G401 (cell line): ENCODE measurements around the gene BMERB1. TPM values are rescaled to one million over a fixed set of nuclear protein-coding genes. Genes with fewer than 3 reads are reported as not detected.
"Not testable (repeated sequence)": the region's sequence is repeated elsewhere in the genome, so short reads cannot be mapped to it uniquely, and the experiment has no call there.

ENCODE experiments used
- DNase-seq: peaks from one replicate; pipeline ENCODE4 v3.0.0-alpha.2; 2015; ENCODE audit warnings: low spot score
- in situ Hi-C: cut with HindIII; loops from 2 replicates; pipeline ENCODE4 v1.10.0; 2016; ENCODE audit warnings: low sequenced_read_pairs, mixed read lengths
- total RNA-seq: library from RNA; depleted of rRNA; stranded (reverse); fragments of >200 nt; shearing (Covaris generic); gene quantifications from 2 replicates; pipeline ENCODE4 v1.2.3, GENCODE V29; 2014; rRNA removed

BMERB1 gene
- 20.8 and 32.9 TPM in 2 replicates for total RNA-seq

GRCh38 chr16:15434425-15435215 is at the start of gene BMERB1:
Gene BMERB1 (plus strand): TSS chr16:15434588. CDS start chr16:15434654, 66 bp downstream.
- in situ Hi-C loops: no loop called here

GRCh38 chr16:15388060-15388459 is 46.3 kb upstream of the BMERB1 start:
- in situ Hi-C loops, DNase-seq: not testable (repeated sequence)

More at GRCh38 chr16:15434425-15435215, at the start of gene BMERB1:
- peak; percentile 85 for DNase-seq

GRCh38 chr16:15389916-15390315 is 44.5 kb upstream of the BMERB1 start:
- DNase-seq, in situ Hi-C loops: not testable (repeated sequence)

- DNase-seq, in situ Hi-C loops: not testable (repeated sequence)
Observed at GRCh38 chr16:15393025-15393424, 41.4 kb upstream of the BMERB1 start.

- in situ Hi-C loops: not testable (repeated sequence)
- peak; percentile 64 for DNase-seq
Observed at GRCh38 chr16:15395631-15396508, 38.5 kb upstream of the BMERB1 start, which contains the start of gene MPV17L. Gene MPV17L (plus strand): TSS chr16:15395754. CDS start chr16:15395898, 144 bp downstream.

- in situ Hi-C loops, DNase-seq: not testable (repeated sequence)
Observed at GRCh38 chr16:15396509-15396829, 37.9 kb upstream of the BMERB1 start.

- DNase-seq: no peak
- in situ Hi-C loops: no loop called here
Observed at GRCh38 chr16:15396948-15397594, 37.3 kb upstream of the BMERB1 start.

- DNase-seq: no peak
- in situ Hi-C loops: no loop called here
Observed at GRCh38 chr16:15398618-15399316, 35.6 kb upstream of the BMERB1 start.

GRCh38 chr16:15399317-15399716 is 35.1 kb upstream of the BMERB1 start:
- in situ Hi-C loops: no loop called here
- DNase-seq: no peak

- DNase-seq, in situ Hi-C loops: not testable (repeated sequence)
Observed at GRCh38 chr16:15400314-15400713, 34.1 kb upstream of the BMERB1 start.

- in situ Hi-C loops: no loop called here
- DNase-seq: no peak
Observed at GRCh38 chr16:15401972-15402371, 32.4 kb upstream of the BMERB1 start.

GRCh38 chr16:15403392-15403995 is 30.9 kb upstream of the BMERB1 start:
- no peak for DNase-seq
- in situ Hi-C loops: no loop called here

GRCh38 chr16:15404091-15404490 is 30.3 kb upstream of the BMERB1 start:
- DNase-seq, in situ Hi-C loops: not testable (repeated sequence)

GRCh38 chr16:15404792-15405191 is 29.6 kb upstream of the BMERB1 start:
- in situ Hi-C loops: no loop called here
- DNase-seq: no peak

- DNase-seq, in situ Hi-C loops: not testable (repeated sequence)
Observed at GRCh38 chr16:15407756-15408155, 26.6 kb upstream of the BMERB1 start.

GRCh38 chr16:15409476-15409875 is 24.9 kb upstream of the BMERB1 start:
- in situ Hi-C loops, DNase-seq: not testable (repeated sequence)

- in situ Hi-C loops: no loop called here
- no peak for DNase-seq
Observed at GRCh38 chr16:15415511-15415985, 18.8 kb upstream of the BMERB1 start.

- in situ Hi-C loops: no loop called here
- DNase-seq: no peak
Observed at GRCh38 chr16:15417197-15417596, 17.2 kb upstream of the BMERB1 start.
